Retinal pigment epithelial cell (primary cell): ENCODE results near the gene JMJD4.

Experiments used
- DNase-seq: peaks from one replicate; pipeline ENCODE4 v3.0.0-alpha.2; 2010; ENCODE audit warnings: low read depth
- H3K4me3 ChIP-seq: 2 replicates; pipeline ENCODE4 v1.5.1; 2011; ENCODE audit warnings: mild to moderate bottlenecking, low read length, control low read depth, moderate library complexity
- CTCF ChIP-seq: conservative IDR thresholded peaks from 2 replicates; pipeline ENCODE4 v1.5.1; 2011; ENCODE audit warnings: low read depth, low read length, control low read depth, inconsistent platforms

JMJD4 gene

GRCh38 chr1:227778401-227778947 lies 43.4 kb upstream of the JMJD4 start:
- no peak for DNase-seq
- no peak for TF ChIP-seq CTCF
- no peak overlapping the region for H3K4me3 ChIP-seq

DNA sequence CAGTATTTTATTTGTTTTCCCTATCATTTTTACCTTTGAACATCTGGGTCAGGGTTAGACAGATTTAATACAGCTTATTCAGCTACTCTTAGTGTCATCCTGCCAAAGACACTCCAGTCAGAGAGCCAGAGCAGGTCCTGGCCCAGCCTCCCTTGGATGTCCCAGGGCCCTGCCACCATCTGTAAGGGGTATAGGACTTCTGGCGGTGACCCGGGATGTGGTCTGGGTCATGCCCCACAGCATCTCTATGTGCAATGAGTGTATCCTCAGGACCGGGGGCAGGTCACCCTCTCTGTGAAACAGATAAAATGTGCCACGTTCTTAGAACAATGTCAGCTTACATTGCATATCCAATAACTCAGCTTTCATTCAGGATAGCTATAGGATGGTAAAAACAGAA lies 42.5 kb upstream of the JMJD4 start:
- H3K4me3 ChIP-seq: no peak overlapping the region
- DNase-seq: no peak
- TF ChIP-seq CTCF: no peak

DNA sequence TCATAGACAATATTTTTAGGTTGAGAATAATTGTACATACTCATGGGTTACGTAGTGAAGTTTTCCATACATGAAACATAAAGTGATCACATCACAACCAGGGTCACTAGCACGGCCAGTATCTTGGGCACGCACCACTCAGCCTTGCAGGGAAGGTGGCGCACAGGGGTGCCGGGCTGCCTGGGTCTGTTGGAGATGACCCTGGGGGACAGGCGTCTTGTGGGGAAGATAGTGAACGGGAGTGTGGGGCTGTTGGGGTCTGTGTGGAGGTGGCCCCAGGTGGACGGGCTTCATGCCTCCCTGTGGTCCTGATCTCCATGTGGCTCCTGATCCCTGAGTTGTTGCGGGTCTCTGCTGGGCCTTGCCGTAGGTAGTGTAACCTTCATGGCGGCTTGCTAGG lies 42.1 kb upstream of the JMJD4 start:
- TF ChIP-seq CTCF: no peak
- no peak for DNase-seq
- no peak overlapping the region for H3K4me3 ChIP-seq

- no peak for TF ChIP-seq CTCF
- no peak overlapping the region for H3K4me3 ChIP-seq
- no peak for DNase-seq
Measured at GRCh38 chr1:227776331-227776771, 41.2 kb upstream of the JMJD4 start.

- no peak for DNase-seq
Measured at GRCh38 chr1:227775841-227776240, 40.7 kb upstream of the JMJD4 start.

GRCh38 chr1:227774821-227775661 lies 39.9 kb upstream of the JMJD4 start:
- DNase-seq: no peak
- TF ChIP-seq CTCF: no peak
- H3K4me3 ChIP-seq: no peak overlapping the region

More at GRCh38 chr1:227775841-227776240, 40.7 kb upstream of the JMJD4 start:
- TF ChIP-seq CTCF: no peak
- H3K4me3 ChIP-seq: no peak overlapping the region

DNA sequence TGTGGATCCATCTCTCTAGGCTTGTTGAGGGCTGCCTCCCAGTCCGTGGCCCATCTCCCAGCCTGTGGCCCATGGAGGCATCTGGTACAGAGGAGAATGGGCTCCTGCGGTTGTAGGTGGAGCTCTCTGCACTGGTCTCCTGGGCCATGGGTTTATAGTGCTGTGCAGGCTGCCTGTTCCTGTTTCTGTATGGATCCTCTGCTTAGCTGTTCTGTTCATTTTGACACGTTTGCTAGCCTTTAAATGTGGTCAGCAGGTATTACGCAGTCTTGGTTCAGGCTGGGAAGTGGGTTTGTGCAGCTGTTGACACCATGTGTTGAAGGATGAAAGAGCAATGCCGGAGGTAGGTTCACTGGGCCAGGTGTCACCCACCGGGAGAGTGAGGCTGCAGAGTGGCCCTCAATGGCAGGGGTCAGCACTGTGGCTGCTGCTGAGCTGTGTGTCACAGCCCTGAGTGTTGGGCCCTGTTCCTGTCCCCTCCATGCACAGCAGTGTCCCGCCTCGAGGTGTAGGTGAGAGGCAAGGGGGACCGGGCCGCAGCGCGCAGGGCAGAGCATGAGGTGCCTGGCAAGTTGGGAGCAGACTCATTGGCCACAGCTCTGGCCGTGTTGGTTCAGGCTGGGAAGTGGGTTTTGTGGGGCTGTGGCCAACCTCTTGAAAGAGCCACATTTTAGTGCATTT lies 39.1 kb upstream of the JMJD4 start:
- DNase-seq: no peak
- no peak overlapping the region for H3K4me3 ChIP-seq
- TF ChIP-seq CTCF: no peak
